Liver (tissue), 9 donors: ENCODE data around the gene PIP5KL1. TPM values are rescaled to one million over a fixed set of nuclear protein-coding genes. Genes with fewer than 3 reads are reported as not detected.
A peak's percentile ranks its signal among the peaks of the same experiment; 100 is the strongest.

ENCODE experiments used
- DNase-seq: peaks from one replicate; pipeline ENCODE4 v3.0.0-alpha.2; 2017; ENCODE audit warnings: low spot score
- H3K27ac ChIP-seq, 2 donors: one replicate each; pipeline ENCODE4 v1.7.0; 2013; ENCODE audit warnings: inconsistent platforms in 2 of 2, low read length in 2 of 2, control low read depth in 1 of 2, low read depth in 1 of 2, mild to moderate bottlenecking in 1 of 2
- H3K27me3 ChIP-seq, 4 donors: one replicate each; pipeline versions ENCODE4 v1.6.1 to v1.7.0; 2013; ENCODE audit warnings: low read length in 3 of 4, inconsistent platforms in 1 of 4, mild to moderate bottlenecking in 1 of 4, moderate library complexity in 1 of 4; ENCODE audit not compliant: control insufficient read depth in 4 of 4, insufficient read depth in 4 of 4
- H3K36me3 ChIP-seq, 4 donors: one replicate each; pipeline versions ENCODE4 v1.6.1 to v1.7.0; 2013; ENCODE audit warnings: low read length in 3 of 4, mild to moderate bottlenecking in 3 of 4, low read depth in 1 of 4, moderate library complexity in 1 of 4; ENCODE audit not compliant: control insufficient read depth in 4 of 4, insufficient read depth in 3 of 4
- H3K4me1 ChIP-seq, 4 donors: one replicate each; pipeline versions ENCODE4 v1.6.1 to v1.7.0; 2013; ENCODE audit warnings: low read length in 3 of 4, mild to moderate bottlenecking in 3 of 4, moderate library complexity in 1 of 4; ENCODE audit not compliant: control insufficient read depth in 4 of 4, insufficient read depth in 4 of 4
- H3K4me3 ChIP-seq, 3 donors: one replicate each; pipeline versions ENCODE4 v1.6.1 to v1.7.0; 2013; ENCODE audit warnings: low read length in 3 of 3, control low read depth in 1 of 3, low read depth in 1 of 3, mild to moderate bottlenecking in 1 of 3
- H3K9ac ChIP-seq, 2 donors: one replicate each; pipeline ENCODE4 v1.7.0; 2013; ENCODE audit warnings: low read length in 2 of 2, mild to moderate bottlenecking in 2 of 2, moderate library complexity in 2 of 2, control low read depth in 1 of 2, low read depth in 1 of 2
- H3K9me3 ChIP-seq, 4 donors: one replicate each; pipeline versions ENCODE4 v1.6.1 to v1.7.0; 2013; ENCODE audit warnings: low read length in 3 of 4; ENCODE audit not compliant: control insufficient read depth in 4 of 4
- EGR1 ChIP-seq, 2 donors: IDR thresholded peaks; 2 replicates each; pipeline ENCODE4 v1.6.1; 2016 to 2018; ENCODE audit warnings: antibody characterized with exemption in 2 of 2, low read depth in 2 of 2
- FOXA1 ChIP-seq: IDR thresholded peaks from 2 replicates; pipeline ENCODE4 v1.6.1; 2016; ENCODE audit warnings: antibody characterized with exemption
- FOXA2 ChIP-seq: IDR thresholded peaks from 2 replicates; pipeline ENCODE4 v1.6.1; 2016; ENCODE audit warnings: antibody characterized with exemption
- GABPA ChIP-seq, 2 donors: IDR thresholded peaks in 1 of 2; conservative IDR thresholded peaks in 1 of 2; 2 replicates each; pipeline ENCODE4 v1.6.1; 2016; ENCODE audit warnings: antibody characterized with exemption in 2 of 2, mild to moderate bottlenecking in 1 of 2, moderate library complexity in 1 of 2
- HNF4A ChIP-seq, 2 donors: conservative IDR thresholded peaks; 2 replicates each; pipeline ENCODE4 v1.6.1; 2016; ENCODE audit warnings: antibody characterized with exemption in 2 of 2, mild to moderate bottlenecking in 2 of 2
- JUND ChIP-seq, 2 donors: IDR thresholded peaks; 2 replicates each; pipeline ENCODE4 v1.6.1; 2016; ENCODE audit warnings: antibody characterized with exemption in 2 of 2
- NR2F2 ChIP-seq: IDR thresholded peaks from 2 replicates; pipeline ENCODE4 v1.6.1; 2016; ENCODE audit warnings: antibody characterized with exemption
- RAD21 ChIP-seq, 2 donors: IDR thresholded peaks; 2 replicates each; pipeline ENCODE4 v1.6.1; 2016; ENCODE audit warnings: antibody characterized with exemption in 2 of 2, mild to moderate bottlenecking in 2 of 2
- TAF1 ChIP-seq: conservative IDR thresholded peaks from 2 replicates; pipeline ENCODE4 v1.6.1; 2016; ENCODE audit warnings: antibody characterized with exemption, mild to moderate bottlenecking
- YY1 ChIP-seq: IDR thresholded peaks from 2 replicates; pipeline ENCODE4 v1.6.1; 2016; ENCODE audit warnings: antibody characterized with exemption, mild to moderate bottlenecking
- WGBS: extraction: QIAGEN DNeasy Blood & Tissue Kit; methylation state at CpG from one replicate; pipeline ENCODE4 v1.1.7; 2013; 5-methylcytosine and 5-hydroxymethylcytosine counted together
- polyA plus RNA-seq, 2 donors: library from polyadenylated mRNA; stranded (reverse) in 1 of 2; unstranded in 1 of 2; fragments of 200-250 nt in 1 of 2; fragments of >200 nt in 1 of 2; fragmentation: Nextera tagmentation in 1 of 2; extraction: Ambion mirVana in 1 of 2; gene quantifications; one replicate each; pipeline versions ENCODE4 v1.2.1 to v1.2.3, GENCODE V29; 2013 to 2015
- total RNA-seq, 2 donors: library from RNA; depleted of rRNA; stranded (reverse); fragments of >200 nt; gene quantifications; one replicate each; pipeline ENCODE4 v1.2.3, GENCODE V29; 2014
- TF ChIP-seq, protein P1 (sequence below): IDR thresholded peaks from 2 replicates; pipeline ENCODE4 v1.6.1; 2016; ENCODE audit warnings: antibody characterized with exemption
- TF ChIP-seq, protein P2 (sequence below): IDR thresholded peaks from 2 replicates; pipeline ENCODE4 v1.6.1; 2016; ENCODE audit warnings: antibody characterized with exemption, mild to moderate bottlenecking
- TF ChIP-seq, protein P3 (sequence below): IDR thresholded peaks from 2 replicates; pipeline ENCODE4 v1.6.1; 2016; ENCODE audit warnings: antibody characterized with exemption
- TF ChIP-seq, protein P4 (sequence below): fragments of 150-350 bp; IDR thresholded peaks from 2 replicates; pipeline ENCODE4 v1.5.1; 2017; ENCODE audit warnings: improper control_type of control experiment, low read depth, low read length; ENCODE audit not compliant: missing input control
- TF ChIP-seq, protein P5 (sequence below): IDR thresholded peaks from 2 replicates; pipeline ENCODE4 v1.6.1; 2016; ENCODE audit warnings: antibody characterized with exemption
- donor health status: healthy.
- donor health status: healthy.
- donor health status: healthy.
- donor health status: healthy.
- donor health status: healthy.

Gene PIP5KL1
- total and polyA plus RNA-seq, 4 donors, result 0.06 to 1.5 (median 0.49) TPM

DNA sequence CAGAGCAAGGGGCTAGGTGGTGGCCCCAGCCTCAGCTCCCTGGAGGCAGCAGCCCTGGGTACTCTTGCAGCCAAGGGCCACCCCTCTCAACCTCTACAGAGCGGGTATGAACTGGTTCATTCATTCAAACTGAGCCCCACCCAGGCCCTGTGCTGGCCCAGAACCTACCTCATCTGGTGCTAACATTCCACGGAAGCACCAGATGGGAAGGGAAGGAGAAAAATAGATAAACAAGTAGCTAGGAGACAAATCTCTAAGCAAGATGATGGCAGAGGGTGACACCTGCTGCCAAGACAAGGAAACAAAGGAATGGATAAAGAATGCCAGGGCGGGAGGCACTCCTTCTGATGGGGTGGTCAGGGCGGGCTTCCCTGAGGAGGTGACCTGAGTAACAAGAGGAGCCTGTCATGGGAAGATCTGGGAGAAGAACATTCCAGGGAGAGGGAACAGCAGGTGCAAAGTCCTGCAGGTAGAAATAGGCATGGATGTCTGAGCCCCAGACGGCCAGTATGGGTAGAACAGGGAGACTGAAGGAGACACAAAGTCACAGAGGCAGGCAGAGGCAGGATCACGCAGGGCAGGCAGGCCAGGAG, 19.9 kb downstream of the PIP5KL1 start:
- no peaks in the 10 kb centered on the region for H3K27me3 ChIP-seq
- no peak for DNase-seq
- H3K4me1 ChIP-seq, result peaks cover 0 to 14% (median 7%) of the 10 kb centered on the region in 4 donors
- H3K9me3 ChIP-seq, result no peaks in the 10 kb centered on the region
- H3K4me3 ChIP-seq, result no peak overlapping the region
- TF ChIP-seq RAD21 (IDR thresholded peaks at IDR 0.05), result peak; percentile 35 to 50
- TF ChIP-seq, protein P1, sequence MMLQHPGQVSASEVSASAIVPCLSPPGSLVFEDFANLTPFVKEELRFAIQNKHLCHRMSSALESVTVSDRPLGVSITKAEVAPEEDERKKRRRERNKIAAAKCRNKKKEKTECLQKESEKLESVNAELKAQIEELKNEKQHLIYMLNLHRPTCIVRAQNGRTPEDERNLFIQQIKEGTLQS, result no peak
- TF ChIP-seq, protein P2, sequence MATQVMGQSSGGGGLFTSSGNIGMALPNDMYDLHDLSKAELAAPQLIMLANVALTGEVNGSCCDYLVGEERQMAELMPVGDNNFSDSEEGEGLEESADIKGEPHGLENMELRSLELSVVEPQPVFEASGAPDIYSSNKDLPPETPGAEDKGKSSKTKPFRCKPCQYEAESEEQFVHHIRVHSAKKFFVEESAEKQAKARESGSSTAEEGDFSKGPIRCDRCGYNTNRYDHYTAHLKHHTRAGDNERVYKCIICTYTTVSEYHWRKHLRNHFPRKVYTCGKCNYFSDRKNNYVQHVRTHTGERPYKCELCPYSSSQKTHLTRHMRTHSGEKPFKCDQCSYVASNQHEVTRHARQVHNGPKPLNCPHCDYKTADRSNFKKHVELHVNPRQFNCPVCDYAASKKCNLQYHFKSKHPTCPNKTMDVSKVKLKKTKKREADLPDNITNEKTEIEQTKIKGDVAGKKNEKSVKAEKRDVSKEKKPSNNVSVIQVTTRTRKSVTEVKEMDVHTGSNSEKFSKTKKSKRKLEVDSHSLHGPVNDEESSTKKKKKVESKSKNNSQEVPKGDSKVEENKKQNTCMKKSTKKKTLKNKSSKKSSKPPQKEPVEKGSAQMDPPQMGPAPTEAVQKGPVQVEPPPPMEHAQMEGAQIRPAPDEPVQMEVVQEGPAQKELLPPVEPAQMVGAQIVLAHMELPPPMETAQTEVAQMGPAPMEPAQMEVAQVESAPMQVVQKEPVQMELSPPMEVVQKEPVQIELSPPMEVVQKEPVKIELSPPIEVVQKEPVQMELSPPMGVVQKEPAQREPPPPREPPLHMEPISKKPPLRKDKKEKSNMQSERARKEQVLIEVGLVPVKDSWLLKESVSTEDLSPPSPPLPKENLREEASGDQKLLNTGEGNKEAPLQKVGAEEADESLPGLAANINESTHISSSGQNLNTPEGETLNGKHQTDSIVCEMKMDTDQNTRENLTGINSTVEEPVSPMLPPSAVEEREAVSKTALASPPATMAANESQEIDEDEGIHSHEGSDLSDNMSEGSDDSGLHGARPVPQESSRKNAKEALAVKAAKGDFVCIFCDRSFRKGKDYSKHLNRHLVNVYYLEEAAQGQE, result no peak
- TF ChIP-seq TAF1, result no peak
- no peak for TF ChIP-seq HNF4A (conservative IDR thresholded peaks at IDR 0.05)
- TF ChIP-seq, protein P3, sequence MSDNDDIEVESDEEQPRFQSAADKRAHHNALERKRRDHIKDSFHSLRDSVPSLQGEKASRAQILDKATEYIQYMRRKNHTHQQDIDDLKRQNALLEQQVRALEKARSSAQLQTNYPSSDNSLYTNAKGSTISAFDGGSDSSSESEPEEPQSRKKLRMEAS, result no peak
- TF ChIP-seq EGR1 (IDR thresholded peaks at IDR 0.05; ENCODE audit: low read depth in 2 of 2), result no peak
- TF ChIP-seq NR2F2, result no peak
- TF ChIP-seq, protein P4, sequence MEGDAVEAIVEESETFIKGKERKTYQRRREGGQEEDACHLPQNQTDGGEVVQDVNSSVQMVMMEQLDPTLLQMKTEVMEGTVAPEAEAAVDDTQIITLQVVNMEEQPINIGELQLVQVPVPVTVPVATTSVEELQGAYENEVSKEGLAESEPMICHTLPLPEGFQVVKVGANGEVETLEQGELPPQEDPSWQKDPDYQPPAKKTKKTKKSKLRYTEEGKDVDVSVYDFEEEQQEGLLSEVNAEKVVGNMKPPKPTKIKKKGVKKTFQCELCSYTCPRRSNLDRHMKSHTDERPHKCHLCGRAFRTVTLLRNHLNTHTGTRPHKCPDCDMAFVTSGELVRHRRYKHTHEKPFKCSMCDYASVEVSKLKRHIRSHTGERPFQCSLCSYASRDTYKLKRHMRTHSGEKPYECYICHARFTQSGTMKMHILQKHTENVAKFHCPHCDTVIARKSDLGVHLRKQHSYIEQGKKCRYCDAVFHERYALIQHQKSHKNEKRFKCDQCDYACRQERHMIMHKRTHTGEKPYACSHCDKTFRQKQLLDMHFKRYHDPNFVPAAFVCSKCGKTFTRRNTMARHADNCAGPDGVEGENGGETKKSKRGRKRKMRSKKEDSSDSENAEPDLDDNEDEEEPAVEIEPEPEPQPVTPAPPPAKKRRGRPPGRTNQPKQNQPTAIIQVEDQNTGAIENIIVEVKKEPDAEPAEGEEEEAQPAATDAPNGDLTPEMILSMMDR, result peak; percentile 5
- no peak for TF ChIP-seq FOXA1
- TF ChIP-seq GABPA (IDR thresholded peaks at IDR 0.05 in 1 of 2, conservative IDR thresholded peaks at IDR 0.05 in 1 of 2), result no peak
- TF ChIP-seq, protein P5, sequence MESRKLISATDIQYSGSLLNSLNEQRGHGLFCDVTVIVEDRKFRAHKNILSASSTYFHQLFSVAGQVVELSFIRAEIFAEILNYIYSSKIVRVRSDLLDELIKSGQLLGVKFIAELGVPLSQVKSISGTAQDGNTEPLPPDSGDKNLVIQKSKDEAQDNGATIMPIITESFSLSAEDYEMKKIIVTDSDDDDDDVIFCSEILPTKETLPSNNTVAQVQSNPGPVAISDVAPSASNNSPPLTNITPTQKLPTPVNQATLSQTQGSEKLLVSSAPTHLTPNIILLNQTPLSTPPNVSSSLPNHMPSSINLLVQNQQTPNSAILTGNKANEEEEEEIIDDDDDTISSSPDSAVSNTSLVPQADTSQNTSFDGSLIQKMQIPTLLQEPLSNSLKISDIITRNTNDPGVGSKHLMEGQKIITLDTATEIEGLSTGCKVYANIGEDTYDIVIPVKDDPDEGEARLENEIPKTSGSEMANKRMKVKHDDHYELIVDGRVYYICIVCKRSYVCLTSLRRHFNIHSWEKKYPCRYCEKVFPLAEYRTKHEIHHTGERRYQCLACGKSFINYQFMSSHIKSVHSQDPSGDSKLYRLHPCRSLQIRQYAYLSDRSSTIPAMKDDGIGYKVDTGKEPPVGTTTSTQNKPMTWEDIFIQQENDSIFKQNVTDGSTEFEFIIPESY, result no peak
- TF ChIP-seq YY1, result no peak
- TF ChIP-seq FOXA2, result no peak
- H3K27ac ChIP-seq, result no peak overlapping the region
- H3K9ac ChIP-seq, result no peak overlapping the region
- WGBS, result 75% methylated on average over 6 of the region's 6 CpGs
- peaks cover 0 to 1% (median 0%) of the 10 kb centered on the region in 4 donors for H3K36me3 ChIP-seq

DNA sequence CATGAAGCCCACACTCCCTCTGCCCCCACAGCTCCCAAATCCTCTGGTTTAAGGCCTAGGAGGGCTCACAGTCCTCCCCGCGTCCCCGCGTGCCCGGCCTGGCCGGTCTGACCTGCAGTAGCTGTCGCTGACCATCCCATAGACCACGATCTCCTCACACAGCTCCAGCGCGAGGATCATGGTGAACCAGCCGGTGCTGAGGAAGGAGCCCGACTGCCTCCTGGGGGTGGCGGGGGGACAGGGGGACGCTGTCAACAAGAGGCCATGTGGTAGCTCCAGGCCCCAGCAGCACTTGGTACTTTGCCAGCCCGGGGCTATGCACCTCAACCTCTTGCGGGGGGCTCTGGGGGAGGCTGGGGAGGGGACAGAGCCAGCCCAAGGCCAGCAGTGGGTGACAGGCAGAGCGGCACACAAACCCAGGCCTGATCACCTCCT, 20.7 kb downstream of the PIP5KL1 start:
- H3K9me3 ChIP-seq, result no peaks in the 10 kb centered on the region
- no peak overlapping the region for H3K4me3 ChIP-seq
- H3K27me3 ChIP-seq, result no peaks in the 10 kb centered on the region
- no peak for DNase-seq
- H3K36me3 ChIP-seq, result peaks cover 0 to 1% (median 0%) of the 10 kb centered on the region in 4 donors
- no peak overlapping the region for H3K27ac ChIP-seq
- H3K4me1 ChIP-seq, result peaks cover 0 to 8% (median 3%) of the 10 kb centered on the region in 4 donors
- H3K9ac ChIP-seq, result no peak overlapping the region
- 91% methylated on average over 17 of the region's 17 CpGs for WGBS
- TF ChIP-seq FOXA1 (no peak), GABPA (IDR thresholded peaks at IDR 0.05 in 1 of 2, conservative IDR thresholded peaks at IDR 0.05 in 1 of 2) (no peak), TAF1 (no peak), YY1 (no peak), JUND (IDR thresholded peaks at IDR 0.05) (no peak), HNF4A (conservative IDR thresholded peaks at IDR 0.05) (no peak), NR2F2 (no peak)
- TF ChIP-seq, protein P3, result no peak
- TF ChIP-seq, protein P5, result no peak
- TF ChIP-seq, protein P1, result no peak
- TF ChIP-seq, protein P2, result no peak
